VCaP (cell line): ENCODE data around the gene IL20RA.

Experiments used
- H3K27ac ChIP-seq: fragments of 450-650 bp; 2 replicates; pipeline ENCODE4 v1.5.1; 2017
- TF ChIP-seq, protein P1 (sequence below): fragments of 450-650 bp; conservative IDR thresholded peaks from 2 replicates; pipeline ENCODE4 v1.5.1; 2017; ENCODE audit warnings: mild to moderate bottlenecking, moderate library complexity

The IL20RA gene

GRCh38 chr6:137002505-137002904 lies 42.3 kb downstream of the IL20RA start:
- TF ChIP-seq, protein P1, sequence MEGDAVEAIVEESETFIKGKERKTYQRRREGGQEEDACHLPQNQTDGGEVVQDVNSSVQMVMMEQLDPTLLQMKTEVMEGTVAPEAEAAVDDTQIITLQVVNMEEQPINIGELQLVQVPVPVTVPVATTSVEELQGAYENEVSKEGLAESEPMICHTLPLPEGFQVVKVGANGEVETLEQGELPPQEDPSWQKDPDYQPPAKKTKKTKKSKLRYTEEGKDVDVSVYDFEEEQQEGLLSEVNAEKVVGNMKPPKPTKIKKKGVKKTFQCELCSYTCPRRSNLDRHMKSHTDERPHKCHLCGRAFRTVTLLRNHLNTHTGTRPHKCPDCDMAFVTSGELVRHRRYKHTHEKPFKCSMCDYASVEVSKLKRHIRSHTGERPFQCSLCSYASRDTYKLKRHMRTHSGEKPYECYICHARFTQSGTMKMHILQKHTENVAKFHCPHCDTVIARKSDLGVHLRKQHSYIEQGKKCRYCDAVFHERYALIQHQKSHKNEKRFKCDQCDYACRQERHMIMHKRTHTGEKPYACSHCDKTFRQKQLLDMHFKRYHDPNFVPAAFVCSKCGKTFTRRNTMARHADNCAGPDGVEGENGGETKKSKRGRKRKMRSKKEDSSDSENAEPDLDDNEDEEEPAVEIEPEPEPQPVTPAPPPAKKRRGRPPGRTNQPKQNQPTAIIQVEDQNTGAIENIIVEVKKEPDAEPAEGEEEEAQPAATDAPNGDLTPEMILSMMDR, result no peak
- H3K27ac ChIP-seq, result no peak overlapping the region

GRCh38 chr6:137001977-137002302 lies 42.8 kb downstream of the IL20RA start:
- TF ChIP-seq, protein P1, result no peak
- no peak overlapping the region for H3K27ac ChIP-seq

- H3K27ac ChIP-seq, result no peak overlapping the region
- TF ChIP-seq, protein P1, result no peak
These were observed 43.3 kb downstream of the IL20RA start for GRCh38 chr6:137001299-137001976.

GRCh38 chr6:137000825-137001224 lies 43.9 kb downstream of the IL20RA start:
- H3K27ac ChIP-seq, result no peak overlapping the region
- TF ChIP-seq, protein P1, result no peak

- TF ChIP-seq, protein P1, result no peak
- peak overlapping the region; percentile 93 for H3K27ac ChIP-seq
These were observed 49.2 kb downstream of the IL20RA start for GRCh38 chr6:136995521-136995920.

DNA sequence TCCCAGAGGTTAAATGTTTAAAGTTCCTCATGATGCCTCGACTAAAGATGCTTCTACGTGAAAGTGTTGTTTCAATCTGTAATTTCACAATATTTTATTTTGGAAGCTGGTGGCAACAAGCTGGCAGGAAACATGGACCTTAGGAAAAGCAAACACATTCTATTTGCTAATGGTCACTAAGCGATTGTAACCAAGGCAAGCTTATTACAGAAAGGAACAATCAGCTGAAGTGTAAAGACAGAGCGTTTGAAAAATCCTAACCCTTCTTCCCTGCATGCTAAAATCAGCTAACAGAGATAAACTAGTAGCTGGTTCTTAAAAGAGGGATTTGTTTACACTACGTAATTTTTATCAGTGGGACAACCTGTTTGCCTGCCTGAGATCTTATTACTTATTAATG lies 50.0 kb downstream of the IL20RA start:
- TF ChIP-seq, protein P1, result no peak
- H3K27ac ChIP-seq, result peak overlapping the region; percentile 93

GRCh38 chr6:136992113-136992512 lies 52.7 kb downstream of the IL20RA start:
- TF ChIP-seq, protein P1, result no peak
- H3K27ac ChIP-seq, result peak overlapping the region; percentile 16; the same call in 1 of the 2 replicates
